Psoas muscle (tissue), 8 donors: Measurements from ENCODE around the gene HCAR2. TPM values are rescaled to one million over a fixed set of nuclear protein-coding genes. Genes with fewer than 3 reads are reported as not detected.
"Not testable (repeated sequence)": the region's sequence is repeated elsewhere in the genome, so short reads cannot be mapped to it uniquely, and the experiment has no call there.

Experiments used
- ATAC-seq, 4 donors: fragments of 200-7000 bp; cut with Tn5 transposase; one replicate each; pipeline ENCODE4 v1.9.1; 2020; ENCODE audit warnings: moderate library complexity in 3 of 4, mild to moderate bottlenecking in 2 of 4
- DNase-seq, 2 donors: peaks; one replicate each; pipeline ENCODE4 v3.0.0-alpha.2; 2020
- H3K27ac ChIP-seq: fragments of 200-600 bp; one replicate; pipeline ENCODE4 v1.8.0; 2022
- H3K27me3 ChIP-seq, 3 donors: fragments of 200-600 bp in 1 of 3; one replicate each; pipeline versions ENCODE4 v1.6.1 to v1.8.0; 2013 to 2022; ENCODE audit warnings: low read length in 2 of 3, mild to moderate bottlenecking in 2 of 3, moderate library complexity in 1 of 3; ENCODE audit not compliant: insufficient read depth in 3 of 3
- H3K36me3 ChIP-seq, 2 donors: fragments of 200-600 bp in 1 of 2; one replicate each; pipeline versions ENCODE4 v1.6.1 to v1.8.0; 2013 to 2022; ENCODE audit warnings: low read depth in 1 of 2, mild to moderate bottlenecking in 1 of 2, moderate library complexity in 1 of 2; ENCODE audit not compliant: insufficient read depth in 1 of 2
- H3K4me1 ChIP-seq: fragments of 200-600 bp; one replicate; pipeline ENCODE4 v1.8.0; 2022
- H3K4me3 ChIP-seq: fragments of 200-600 bp; one replicate; pipeline ENCODE4 v1.8.0; 2022; ENCODE audit warnings: mild to moderate bottlenecking
- H3K9me3 ChIP-seq: fragments of 200-600 bp; one replicate; pipeline ENCODE4 v1.8.0; 2022
- WGBS, 3 donors: extraction: QIAGEN DNeasy Blood & Tissue Kit; methylation state at CpG; one replicate each; pipeline versions ENCODE4 v1.1.6 to v1.1.7; 2013; 5-methylcytosine and 5-hydroxymethylcytosine counted together
- intact Hi-C, 2 donors: fragments of 100-400 bp; cut with DNase I; formaldehyde crosslinking; loops; one replicate each; pipeline versions ENCODE4 v1.11.0 to v1.14.2; 2022
- long read RNA-seq, 2 donors: library from polyadenylated mRNA; unstranded; transcript quantifications; one replicate each; pipeline ENCODE4 v2.0.0, GENCODE V29; 2021
- polyA plus RNA-seq, 3 donors: library from polyadenylated mRNA; stranded (reverse); fragments of 200-250 nt; gene quantifications; one replicate each; pipeline ENCODE4 v1.2.3, GENCODE V29; 2013
- total RNA-seq, 4 donors: library from RNA; stranded (reverse); fragmentation: NEBNext Ultra II Directional in 2 of 4; extraction: Animal tissue kit (Norgen Biotek cat#: 25700) in 2 of 4; gene quantifications; one replicate each; pipeline versions ENCODE4 v1.2.1 to v1.2.4, GENCODE V29; 2021 to 2023
- TF ChIP-seq, protein P1 (sequence below): fragments of 200-600 bp; IDR thresholded peaks from one replicate; pipeline ENCODE4 v1.8.0; 2022; ENCODE audit warnings: antibody characterized with exemption
- donor health status: healthy with polysubstance abuse.
- donor health status: DM: no; HTN: no; CAD: no; lungs with moderate emphysema.
- donor health status: Bipolar disorder and iron deficiency.
- donor health status: healthy.
- donor health status: DM: yes; HTN: yes; CAD: no.
- donor health status: DM: no; HTN: no; CAD: no.
- donor health status: DM: no; HTN: no; CAD: no.
- donor health status: DM: yes; HTN: yes; CAD: no.

HCAR2 gene
- total RNA-seq (under 1 TPM in 1 of 4 donors, not detected in 3; 0.61 TPM), polyA plus RNA-seq (under 1 TPM; 0.01 to 0.18 (median 0.13) TPM)
- long read RNA-seq, donor 1: 0 reads
- long read RNA-seq, donor 2: 0 reads

GRCh38 chr12:122702890-122703611 is at the start of gene HCAR2:
Gene HCAR2 (minus strand): TSS chr12:122703357. CDS start chr12:122703283, 74 bp downstream.
- DNase-seq, H3K4me1 ChIP-seq, intact Hi-C loops, ATAC-seq, H3K36me3 ChIP-seq, H3K9me3 ChIP-seq, H3K4me3 ChIP-seq, H3K27ac ChIP-seq, H3K27me3 ChIP-seq: not testable (repeated sequence)
- WGBS, 3 donors: 88 to 91% (median 89%) methylated on average over 22 of the region's 22 CpGs

DNA sequence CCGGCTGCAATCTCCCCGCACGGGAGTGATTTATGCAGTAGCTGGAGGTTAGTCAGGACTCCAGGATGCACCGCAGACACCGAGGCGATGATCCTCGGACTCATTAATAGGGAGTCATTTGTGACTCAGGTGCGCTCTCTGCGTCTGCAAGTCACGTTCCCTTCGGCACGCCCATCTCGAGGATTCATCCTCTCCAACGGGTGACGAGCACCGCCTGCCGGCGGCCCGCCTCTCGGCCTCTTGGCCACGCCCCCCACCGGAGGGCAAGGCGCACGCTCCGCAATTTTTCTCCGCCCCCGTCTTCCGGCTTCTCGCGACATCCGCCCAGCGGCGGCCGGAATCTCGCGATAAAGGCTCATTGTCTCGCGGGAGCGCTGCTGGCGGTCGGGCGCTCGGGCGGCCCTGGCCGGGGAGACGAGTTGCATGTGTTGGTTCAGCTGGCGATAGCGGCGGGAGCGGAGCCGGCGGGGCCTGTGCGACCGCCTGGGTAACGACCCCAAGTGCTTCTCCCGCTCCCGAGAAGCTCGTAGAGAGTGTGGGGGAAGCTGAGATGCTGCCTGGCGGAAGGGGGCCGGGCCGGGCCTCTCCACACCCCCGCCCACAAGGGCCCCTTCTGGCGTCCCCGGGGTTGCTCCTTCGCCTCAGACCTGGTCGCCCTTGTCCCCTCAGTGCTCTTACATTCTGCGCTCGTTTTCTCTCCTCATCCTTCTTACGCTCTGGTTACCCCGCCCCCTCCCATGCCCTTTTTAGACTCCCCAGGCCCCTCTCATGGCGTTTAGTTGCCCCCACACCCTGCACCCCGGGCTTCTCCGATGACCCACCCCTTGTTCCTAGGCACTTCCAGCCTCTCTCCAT is 49.5 kb upstream of the HCAR2 start, which contains the start of gene DENR:
Gene DENR, plus strand, starts transcription at position 361 of the 855 bp plus-strand sequence. CDS start 878 bp downstream, outside the sequence.
- 0% methylated on average over 64 to 73 of the region's 73 CpGs for WGBS, 3 donors
- H3K9me3 ChIP-seq: no peaks in the 10 kb centered on the region
- intact Hi-C loops: loop anchor here (2.0 to 10.0 kb wide), 3 partner anchors 114 to 228 kb away; partner anchors contain the start of genes KNTC1 (in 2 of the 2) and RSRC2 (in 2 of the 2)
- H3K36me3 ChIP-seq: peaks cover 0 to 42% of the 10 kb centered on the region in 2 donors
- peak; percentile 99 to 100 (median 100) for ATAC-seq
- TF ChIP-seq, protein P1, sequence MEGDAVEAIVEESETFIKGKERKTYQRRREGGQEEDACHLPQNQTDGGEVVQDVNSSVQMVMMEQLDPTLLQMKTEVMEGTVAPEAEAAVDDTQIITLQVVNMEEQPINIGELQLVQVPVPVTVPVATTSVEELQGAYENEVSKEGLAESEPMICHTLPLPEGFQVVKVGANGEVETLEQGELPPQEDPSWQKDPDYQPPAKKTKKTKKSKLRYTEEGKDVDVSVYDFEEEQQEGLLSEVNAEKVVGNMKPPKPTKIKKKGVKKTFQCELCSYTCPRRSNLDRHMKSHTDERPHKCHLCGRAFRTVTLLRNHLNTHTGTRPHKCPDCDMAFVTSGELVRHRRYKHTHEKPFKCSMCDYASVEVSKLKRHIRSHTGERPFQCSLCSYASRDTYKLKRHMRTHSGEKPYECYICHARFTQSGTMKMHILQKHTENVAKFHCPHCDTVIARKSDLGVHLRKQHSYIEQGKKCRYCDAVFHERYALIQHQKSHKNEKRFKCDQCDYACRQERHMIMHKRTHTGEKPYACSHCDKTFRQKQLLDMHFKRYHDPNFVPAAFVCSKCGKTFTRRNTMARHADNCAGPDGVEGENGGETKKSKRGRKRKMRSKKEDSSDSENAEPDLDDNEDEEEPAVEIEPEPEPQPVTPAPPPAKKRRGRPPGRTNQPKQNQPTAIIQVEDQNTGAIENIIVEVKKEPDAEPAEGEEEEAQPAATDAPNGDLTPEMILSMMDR: peak; percentile 59
- H3K27me3 ChIP-seq: no peaks in the 10 kb centered on the region
- peak within 1 kb of the TSS; percentile 98 for H3K4me3 ChIP-seq
- peaks cover 14% of the 10 kb centered on the region for H3K4me1 ChIP-seq
- peak; percentile 98 to 99 for DNase-seq
- H3K27ac ChIP-seq: peak within 1 kb of the TSS; percentile 90

DNA sequence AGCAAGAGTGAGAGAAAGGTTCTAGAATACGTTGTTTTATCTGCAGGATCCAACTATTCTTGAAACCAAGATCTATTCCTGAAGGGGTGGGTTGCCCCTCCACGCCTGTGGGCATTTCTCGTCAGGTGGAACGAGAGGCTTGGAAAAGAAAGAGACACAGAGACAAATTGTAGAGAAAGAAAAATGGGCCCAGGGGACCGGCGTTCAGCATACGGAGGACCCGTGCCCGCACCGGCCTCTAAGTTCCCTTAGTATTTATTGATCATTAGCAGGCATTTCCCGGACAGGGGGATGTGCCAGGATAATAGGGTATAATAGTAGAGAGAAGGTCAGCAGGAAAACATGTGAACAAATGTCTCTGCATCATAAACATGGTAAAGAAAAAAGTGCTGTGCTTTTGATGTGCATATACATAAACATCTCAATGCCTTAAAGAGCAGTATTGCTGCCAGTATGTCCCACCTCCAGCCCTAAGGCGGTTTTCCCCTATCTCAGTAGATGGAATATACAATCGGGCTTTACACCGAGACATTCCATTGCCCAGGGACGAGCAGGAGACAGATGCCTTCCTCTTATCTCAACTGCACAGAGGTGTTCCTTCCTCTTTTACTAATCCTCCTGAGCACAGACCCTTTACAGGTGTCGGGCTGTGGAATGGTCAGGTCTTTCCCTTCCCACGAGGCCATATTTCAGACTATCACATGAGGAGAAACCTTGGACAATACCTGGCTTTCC is 47.8 kb upstream of the HCAR2 start:
- peaks cover 14% of the 10 kb centered on the region for H3K4me1 ChIP-seq
- not testable (repeated sequence) for ATAC-seq
- intact Hi-C loops: loop anchor here in 1 of 2 donors (10.0 kb wide), 1 partner anchor 226 kb away; the partner anchor contains the start of genes KNTC1 and RSRC2

DNA sequence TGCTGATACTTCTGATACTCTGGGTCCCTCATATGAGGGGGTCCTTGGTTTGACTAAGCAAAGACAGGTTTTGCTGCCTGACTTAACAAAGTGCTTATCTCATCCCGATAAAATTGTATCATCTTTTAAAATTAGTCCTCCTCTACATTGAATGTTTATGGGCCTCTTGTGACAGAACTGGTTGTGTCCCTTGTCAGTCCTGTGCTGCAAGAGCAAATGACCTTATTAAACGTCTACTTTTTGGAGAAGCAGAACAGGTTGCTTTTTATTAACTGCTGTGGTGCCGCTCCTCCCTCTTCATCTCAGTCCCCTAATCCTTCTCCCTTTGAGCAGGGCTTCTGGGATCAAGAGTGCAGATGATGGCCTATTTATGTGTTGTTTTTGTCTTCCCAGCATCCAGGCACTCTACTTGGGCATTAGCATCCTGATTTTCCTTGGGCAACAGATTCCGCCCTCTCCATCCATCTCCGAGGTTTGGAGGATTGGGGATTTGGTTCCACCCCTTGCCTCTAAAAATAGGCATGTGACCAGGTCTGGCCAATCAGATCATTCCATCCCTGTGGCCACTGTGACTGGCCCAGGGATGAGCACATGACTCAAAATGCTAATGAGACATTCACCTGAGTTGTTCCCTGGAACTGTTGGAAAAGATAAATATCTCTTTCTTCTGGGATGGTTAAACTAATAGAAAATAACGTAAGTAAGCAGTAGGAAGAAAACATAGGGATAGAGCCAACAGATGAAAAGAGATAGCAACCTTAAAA is 46.6 kb upstream of the HCAR2 start:
- peaks cover 0 to 13% of the 10 kb centered on the region in 2 donors for H3K36me3 ChIP-seq
- TF ChIP-seq, protein P1: no peak
- H3K27me3 ChIP-seq: no peaks in the 10 kb centered on the region
- no peaks in the 10 kb centered on the region for H3K9me3 ChIP-seq
- ATAC-seq (no peak), DNase-seq (no peak)
- intact Hi-C loops: loop anchor here in 1 of 2 donors (10.0 kb wide), 1 partner anchor 225 kb away; the partner anchor contains the start of genes KNTC1 and RSRC2
- peaks cover 14% of the 10 kb centered on the region for H3K4me1 ChIP-seq
- no peak overlapping the region for H3K4me3 ChIP-seq
- 67 to 72% (median 72%) methylated on average over 6 of the region's 6 CpGs for WGBS, 3 donors
- H3K27ac ChIP-seq: no peak overlapping the region

More for the DNA sequence above, 47.8 kb upstream of the HCAR2 start:
- H3K27ac ChIP-seq, DNase-seq, H3K9me3 ChIP-seq, H3K27me3 ChIP-seq, H3K4me3 ChIP-seq: not testable (repeated sequence)
- H3K36me3 ChIP-seq: peaks cover 0 to 25% of the 10 kb centered on the region in 2 donors
- WGBS, 3 donors: 69 to 75% (median 71%) methylated on average over 17 of the region's 17 CpGs
